Measurements from ENCODE around the gene BDKRB1. TPM values are rescaled to one million over a fixed set of nuclear protein-coding genes. Genes with fewer than 3 reads are reported as not detected.

The BDKRB1 gene
- total and polyA plus RNA-seq, 10 of the 15 experiments (the other 5 are each of a cell fraction or from before 2014, with no cell fraction given), result 0.21 TPM; not detected in 9

GRCh38 chr14:96208739-96209138, 47.3 kb upstream of the BDKRB1 start (continued):
- TF ChIP-seq, protein P1, sequence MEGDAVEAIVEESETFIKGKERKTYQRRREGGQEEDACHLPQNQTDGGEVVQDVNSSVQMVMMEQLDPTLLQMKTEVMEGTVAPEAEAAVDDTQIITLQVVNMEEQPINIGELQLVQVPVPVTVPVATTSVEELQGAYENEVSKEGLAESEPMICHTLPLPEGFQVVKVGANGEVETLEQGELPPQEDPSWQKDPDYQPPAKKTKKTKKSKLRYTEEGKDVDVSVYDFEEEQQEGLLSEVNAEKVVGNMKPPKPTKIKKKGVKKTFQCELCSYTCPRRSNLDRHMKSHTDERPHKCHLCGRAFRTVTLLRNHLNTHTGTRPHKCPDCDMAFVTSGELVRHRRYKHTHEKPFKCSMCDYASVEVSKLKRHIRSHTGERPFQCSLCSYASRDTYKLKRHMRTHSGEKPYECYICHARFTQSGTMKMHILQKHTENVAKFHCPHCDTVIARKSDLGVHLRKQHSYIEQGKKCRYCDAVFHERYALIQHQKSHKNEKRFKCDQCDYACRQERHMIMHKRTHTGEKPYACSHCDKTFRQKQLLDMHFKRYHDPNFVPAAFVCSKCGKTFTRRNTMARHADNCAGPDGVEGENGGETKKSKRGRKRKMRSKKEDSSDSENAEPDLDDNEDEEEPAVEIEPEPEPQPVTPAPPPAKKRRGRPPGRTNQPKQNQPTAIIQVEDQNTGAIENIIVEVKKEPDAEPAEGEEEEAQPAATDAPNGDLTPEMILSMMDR (IDR thresholded peaks at IDR 0.05 in 2 of 3, conservative IDR thresholded peaks at IDR 0.05 in 1 of 3; ENCODE audit: control insufficient read depth in 2 of 3, extremely low read depth in 1 of 3, insufficient read depth in 1 of 3, low read depth in 3 of 3, low read length in 3 of 3), result no peak
- TF ChIP-seq PBX3 (IDR thresholded peaks at IDR 0.05; ENCODE audit: insufficient replicate concordance, low read depth, low read length) (no peak), SIX5 (IDR thresholded peaks at IDR 0.05; ENCODE audit: low read depth, low read length, severe bottlenecking) (no peak)

DNA sequence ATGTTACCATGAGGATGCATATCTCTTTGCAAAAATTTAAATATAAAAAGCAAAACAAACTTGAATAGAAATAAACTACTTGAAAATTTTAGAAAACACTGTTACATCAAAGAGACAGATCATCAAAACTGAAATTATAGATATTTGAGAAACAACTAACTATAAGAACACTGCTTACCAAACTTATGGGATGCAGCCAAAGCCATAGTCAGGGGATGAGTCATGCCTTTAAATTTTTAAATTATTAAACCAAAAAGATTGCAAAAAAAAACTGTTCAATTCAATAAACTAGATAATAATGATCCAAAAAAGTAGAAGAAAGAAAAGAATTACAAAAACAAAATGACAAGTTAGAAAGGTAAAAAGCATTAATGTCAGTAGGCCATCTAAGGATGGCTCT, 43.9 kb upstream of the BDKRB1 start:
- CTCF ChIA-PET, result no interaction called here
- TF ChIP-seq, protein P2, sequence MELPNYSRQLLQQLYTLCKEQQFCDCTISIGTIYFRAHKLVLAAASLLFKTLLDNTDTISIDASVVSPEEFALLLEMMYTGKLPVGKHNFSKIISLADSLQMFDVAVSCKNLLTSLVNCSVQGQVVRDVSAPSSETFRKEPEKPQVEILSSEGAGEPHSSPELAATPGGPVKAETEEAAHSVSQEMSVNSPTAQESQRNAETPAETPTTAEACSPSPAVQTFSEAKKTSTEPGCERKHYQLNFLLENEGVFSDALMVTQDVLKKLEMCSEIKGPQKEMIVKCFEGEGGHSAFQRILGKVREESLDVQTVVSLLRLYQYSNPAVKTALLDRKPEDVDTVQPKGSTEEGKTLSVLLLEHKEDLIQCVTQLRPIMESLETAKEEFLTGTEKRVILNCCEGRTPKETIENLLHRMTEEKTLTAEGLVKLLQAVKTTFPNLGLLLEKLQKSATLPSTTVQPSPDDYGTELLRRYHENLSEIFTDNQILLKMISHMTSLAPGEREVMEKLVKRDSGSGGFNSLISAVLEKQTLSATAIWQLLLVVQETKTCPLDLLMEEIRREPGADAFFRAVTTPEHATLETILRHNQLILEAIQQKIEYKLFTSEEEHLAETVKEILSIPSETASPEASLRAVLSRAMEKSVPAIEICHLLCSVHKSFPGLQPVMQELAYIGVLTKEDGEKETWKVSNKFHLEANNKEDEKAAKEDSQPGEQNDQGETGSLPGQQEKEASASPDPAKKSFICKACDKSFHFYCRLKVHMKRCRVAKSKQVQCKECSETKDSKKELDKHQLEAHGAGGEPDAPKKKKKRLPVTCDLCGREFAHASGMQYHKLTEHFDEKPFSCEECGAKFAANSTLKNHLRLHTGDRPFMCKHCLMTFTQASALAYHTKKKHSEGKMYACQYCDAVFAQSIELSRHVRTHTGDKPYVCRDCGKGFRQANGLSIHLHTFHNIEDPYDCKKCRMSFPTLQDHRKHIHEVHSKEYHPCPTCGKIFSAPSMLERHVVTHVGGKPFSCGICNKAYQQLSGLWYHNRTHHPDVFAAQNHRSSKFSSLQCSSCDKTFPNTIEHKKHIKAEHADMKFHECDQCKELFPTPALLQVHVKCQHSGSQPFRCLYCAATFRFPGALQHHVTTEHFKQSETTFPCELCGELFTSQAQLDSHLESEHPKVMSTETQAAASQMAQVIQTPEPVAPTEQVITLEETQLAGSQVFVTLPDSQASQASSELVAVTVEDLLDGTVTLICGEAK (IDR thresholded peaks at IDR 0.05; ENCODE audit: borderline replicate concordance), result no peak
- TF ChIP-seq, protein P3, sequence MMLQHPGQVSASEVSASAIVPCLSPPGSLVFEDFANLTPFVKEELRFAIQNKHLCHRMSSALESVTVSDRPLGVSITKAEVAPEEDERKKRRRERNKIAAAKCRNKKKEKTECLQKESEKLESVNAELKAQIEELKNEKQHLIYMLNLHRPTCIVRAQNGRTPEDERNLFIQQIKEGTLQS (IDR thresholded peaks at IDR 0.05; ENCODE audit: borderline replicate concordance, extremely low read depth, low read depth, low read length), result no peak
- TF ChIP-seq CREM (IDR thresholded peaks at IDR 0.05; ENCODE audit: low read depth) (no peak), ATF7 (IDR thresholded peaks at IDR 0.05; ENCODE audit: low read depth) (no peak), E2F8 (IDR thresholded peaks at IDR 0.05; ENCODE audit: low read depth, partially characterized antibody) (no peak), MTA3 (IDR thresholded peaks at IDR 0.05; ENCODE audit: borderline replicate concordance, low read length) (no peak), STAT3 (IDR thresholded peaks at IDR 0.05; ENCODE audit: low read depth, low read length) (no peak)

More for the DNA sequence above, 43.9 kb upstream of the BDKRB1 start:
- intact Hi-C loops (cut with micrococcal nuclease; ENCODE audit: unreplicated experiment) (no loop called here), in situ Hi-C loops (cut with MboI) (no loop called here)
- BruUV-seq (replicated peaks), result no TSS peak
- RAD21 ChIA-PET (ENCODE audit: unreplicated experiment), result no interaction called here
- FAIRE-seq (no peak), ATAC-seq (no peak), DNase-seq (ENCODE audit: low read depth, low spot score) (no peak)
- peaks cover 4 to 5% of the 10 kb centered on the region in 2 experiments; a peak in 3 of 4 replicates for H3K27me3 ChIP-seq (replicated peaks in 1 of 2; ENCODE audit: control insufficient read depth in 2 of 2, insufficient read depth in 2 of 2, low read length in 1 of 2)
- no peak overlapping the region for H2AFZ ChIP-seq (ENCODE audit: control insufficient read depth, low read depth, low read length)
- H3K79me2 ChIP-seq (ENCODE audit: control insufficient read depth, insufficient read depth, low read length), result no peaks in the 10 kb centered on the region
- H3K36me3 ChIP-seq (ENCODE audit: control insufficient read depth in 2 of 2, insufficient read depth in 2 of 2, low read length in 1 of 2), result no peaks in the 10 kb centered on the region
- no peak overlapping the region for H3K4me2 ChIP-seq (ENCODE audit: control insufficient read depth, insufficient read depth)
- no peak overlapping the region for H3K4me3 ChIP-seq
- SMC1A ChIA-PET (ENCODE audit: uncharacterized antibody, unreplicated experiment), result no interaction called here
- no peaks in the 10 kb centered on the region for H3K4me1 ChIP-seq (ENCODE audit: control insufficient read depth, insufficient read depth, low read length)
- H3K9ac ChIP-seq (ENCODE audit: control insufficient read depth, insufficient read depth, low read length), result no peak overlapping the region
- H4K20me1 ChIP-seq (ENCODE audit: control insufficient read depth, insufficient read depth), result no peaks in the 10 kb centered on the region
- POLR2A ChIA-PET, result no interaction called here
- H3K27ac ChIP-seq (ENCODE audit: control insufficient read depth, insufficient read depth), result no peak overlapping the region
- peaks cover 2% of the 10 kb centered on the region; the same call in 1 of the 3 replicates for H3K9me3 ChIP-seq (replicated peaks; ENCODE audit: control insufficient read depth, insufficient read depth, low read length)
